Colonic mucosa (tissue), 4 donors: Measurements from ENCODE around the gene ANKRD16. TPM values are rescaled to one million over a fixed set of nuclear protein-coding genes. Genes with fewer than 3 reads are reported as not detected.
A peak's percentile ranks its signal among the peaks of the same experiment; 100 is the strongest.

ENCODE experiments used
- DNase-seq: peaks from one replicate; pipeline ENCODE4 v3.0.0-alpha.2; 2020
- H3K27ac ChIP-seq: fragments of 200-600 bp; one replicate; pipeline ENCODE4 v1.8.0; 2021
- H3K27me3 ChIP-seq: fragments of 200-600 bp; one replicate; pipeline ENCODE4 v1.8.0; 2021
- H3K36me3 ChIP-seq: fragments of 200-600 bp; one replicate; pipeline ENCODE4 v1.8.0; 2021
- H3K4me1 ChIP-seq: fragments of 200-600 bp; one replicate; pipeline ENCODE4 v1.8.0; 2021; ENCODE audit warnings: mild to moderate bottlenecking
- H3K4me3 ChIP-seq: fragments of 200-600 bp; one replicate; pipeline ENCODE4 v1.8.0; 2021
- H3K9ac ChIP-seq, 2 donors: one replicate each; pipeline ENCODE4 v1.7.0; 2013; ENCODE audit warnings: control low read depth in 2 of 2, low read depth in 2 of 2, low read length in 2 of 2
- H3K9me3 ChIP-seq: fragments of 200-600 bp; one replicate; pipeline ENCODE4 v1.8.0; 2021
- CTCF ChIP-seq: fragments of 200-600 bp; IDR thresholded peaks from one replicate; pipeline ENCODE4 v1.8.0; 2022; ENCODE audit warnings: antibody characterized with exemption, mild to moderate bottlenecking
- intact Hi-C: fragments of 100-400 bp; cut with DNase I; formaldehyde crosslinking; loops from one replicate; pipeline ENCODE4 v1.14.1; 2022
- total RNA-seq, 2 donors: library from RNA; stranded (reverse); fragmentation: NEBNext Ultra II Directional in 1 of 2; extraction: Animal tissue kit (Norgen Biotek cat#: 25700) in 1 of 2; gene quantifications; one replicate each; pipeline ENCODE4 v1.2.1, GENCODE V29; 2021
- donor health status: healthy.
- donor health status: DM: no; HTN: no; CAD: no.
- donor health status: DM: no; HTN: no; CAD: no.

ANKRD16 gene
- total RNA-seq, 2 donors from 2014 or later: 5.5 to 8.1 TPM

DNA sequence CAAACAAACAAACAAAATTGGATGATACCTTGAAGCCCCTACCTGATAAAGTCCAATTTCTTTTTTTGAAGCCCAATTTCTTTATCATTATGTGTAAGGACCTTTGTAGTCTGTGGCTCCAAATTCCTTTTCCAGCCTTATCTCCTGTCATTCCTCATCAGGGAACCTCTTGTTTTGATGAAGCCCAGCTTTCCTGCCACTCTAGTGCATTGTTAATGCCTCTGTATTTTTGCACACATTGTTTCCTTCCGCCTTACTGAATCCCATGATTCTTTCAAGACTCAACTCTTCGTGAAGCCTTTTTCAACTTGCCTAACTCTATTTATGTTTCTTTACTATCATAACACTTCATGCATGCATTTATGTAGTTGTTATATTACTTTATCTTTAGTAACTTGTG, 3.6 kb upstream of the ANKRD16 start:
- Histone ChIP-seq H3K9ac (no peak overlapping the region), H3K27ac (no peak overlapping the region), H3K4me1 (peaks cover 3% of the 10 kb centered on the region), H3K36me3 (no peaks in the 10 kb centered on the region), H3K4me3 (no peak overlapping the region), H3K9me3 (no peaks in the 10 kb centered on the region), H3K27me3 (no peaks in the 10 kb centered on the region)
- TF ChIP-seq CTCF: no peak
- intact Hi-C loops: no loop called here
- no peak for DNase-seq

DNA sequence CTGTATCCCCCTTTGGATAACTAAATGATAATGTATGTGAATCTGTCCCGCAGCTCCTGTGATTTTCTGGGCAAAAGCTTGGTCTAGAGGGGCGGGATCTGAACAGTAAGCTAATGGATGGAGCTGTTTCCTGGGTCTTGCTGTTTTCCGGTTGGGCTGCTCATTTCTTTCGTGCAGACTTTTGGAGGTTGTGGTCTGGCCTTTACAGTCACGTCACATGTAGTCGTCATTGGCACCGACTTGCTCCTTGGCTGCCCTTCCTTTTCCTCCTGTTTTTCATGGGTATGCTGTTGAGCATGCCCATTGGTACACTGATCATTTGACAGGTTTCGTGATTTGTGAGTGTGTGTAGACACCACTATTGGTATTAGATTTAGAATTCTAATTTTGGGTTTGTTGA, 2.3 kb upstream of the ANKRD16 start:
- H3K36me3 ChIP-seq: no peaks in the 10 kb centered on the region
- H3K9me3 ChIP-seq: no peaks in the 10 kb centered on the region
- peaks cover 3% of the 10 kb centered on the region for H3K4me1 ChIP-seq
- no peak overlapping the region for H3K4me3 ChIP-seq
- DNase-seq: no peak
- H3K27me3 ChIP-seq: no peaks in the 10 kb centered on the region
- no peak for TF ChIP-seq CTCF
- no peak overlapping the region for H3K27ac ChIP-seq
- H3K9ac ChIP-seq: peak overlapping the region in 1 of 2 donors; percentile 19
- intact Hi-C loops: no loop called here

DNA sequence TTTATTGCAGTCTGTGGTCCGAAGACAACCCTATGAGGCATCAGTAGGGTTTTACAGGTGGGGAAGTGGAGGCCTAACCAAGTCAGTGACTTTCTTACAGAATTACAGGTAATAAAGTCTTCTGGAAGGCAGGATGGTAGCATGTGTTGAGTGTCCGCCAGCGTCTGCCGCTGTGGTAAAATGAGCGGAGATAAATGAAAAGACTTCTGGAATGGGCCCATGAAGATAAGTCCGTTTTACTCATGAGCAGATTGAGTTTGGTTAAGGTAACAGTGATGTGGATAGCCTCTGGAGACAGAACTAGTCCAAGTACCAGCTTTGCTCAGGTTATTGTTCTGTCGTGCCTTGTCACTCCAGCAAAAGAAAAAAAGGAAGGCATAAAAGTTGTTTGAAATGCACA, 1.3 kb upstream of the ANKRD16 start:
- no peaks in the 10 kb centered on the region for H3K9me3 ChIP-seq
- DNase-seq: no peak
- peak overlapping the region; percentile 77 to 93 for H3K9ac ChIP-seq
- TF ChIP-seq CTCF: no peak
- peak overlapping the region; percentile 88 for H3K4me3 ChIP-seq
- H3K4me1 ChIP-seq: peaks cover 3% of the 10 kb centered on the region
- no peaks in the 10 kb centered on the region for H3K36me3 ChIP-seq
- intact Hi-C loops: no loop called here
- peak overlapping the region; percentile 62 for H3K27ac ChIP-seq
- no peaks in the 10 kb centered on the region for H3K27me3 ChIP-seq

GRCh38 chr10:5890452-5890915, 791 bp upstream of the ANKRD16 start:
- no peak for TF ChIP-seq CTCF
- peak overlapping the region; percentile 77 to 93 for H3K9ac ChIP-seq
- H3K9me3 ChIP-seq: no peaks in the 10 kb centered on the region
- intact Hi-C loops: no loop called here
- no peaks in the 10 kb centered on the region for H3K36me3 ChIP-seq
- H3K4me3 ChIP-seq: peak overlapping the region; percentile 88
- no peaks in the 10 kb centered on the region for H3K27me3 ChIP-seq
- peak; percentile 41 for DNase-seq
- peak overlapping the region; percentile 62 for H3K27ac ChIP-seq
- peaks cover 3% of the 10 kb centered on the region for H3K4me1 ChIP-seq

GRCh38 chr10:5888843-5889623, 660 bp downstream of the ANKRD16 start:
- no peaks in the 10 kb centered on the region for H3K9me3 ChIP-seq
- H3K4me1 ChIP-seq: peaks cover 3% of the 10 kb centered on the region
- H3K27ac ChIP-seq: peak overlapping the region; percentile 66
- intact Hi-C loops: loop anchor here (10.0 kb wide), 1 partner anchor 204 kb away; the partner anchor contains the start of gene TASOR2
- no peak for TF ChIP-seq CTCF
- peak overlapping the region; percentile 76 to 82 for H3K9ac ChIP-seq
- peak overlapping the region; percentile 97 for H3K4me3 ChIP-seq
- H3K27me3 ChIP-seq: no peaks in the 10 kb centered on the region
- no peaks in the 10 kb centered on the region for H3K36me3 ChIP-seq
- DNase-seq: peak; percentile 37
